CD8-positive, alpha-beta memory T cell (primary cell): ENCODE data around the gene WWTR1. TPM values are rescaled to one million over a fixed set of nuclear protein-coding genes. Genes with fewer than 3 reads are reported as not detected.

ENCODE experiments used
- CTCF ChIA-PET: fragments of 350-600 bp; sonication (Branson Sonifier 250); formaldehyde crosslinking; loops from one replicate; lab custom pipeline; 2021; ENCODE audit warnings: antibody characterized with exemption; lab: Charles Lee
- POLR2A ChIA-PET: fragments of 350-600 bp; sonication (Branson Sonifier 250); formaldehyde crosslinking; loops from one replicate; lab custom pipeline; 2021; ENCODE audit warnings: antibody characterized with exemption; lab: Charles Lee
- DNase-seq, 5 donors: peaks; one replicate each; pipeline versions ENCODE4 v3.0.0 to v3.0.0-alpha.2; 2020 to 2022; ENCODE audit warnings: mixed read lengths in 1 of 5
- H3K27ac ChIP-seq: one replicate; pipeline ENCODE4 v1.7.0; 2013; ENCODE audit warnings: low read depth, mild to moderate bottlenecking, low read length, moderate library complexity
- H3K27me3 ChIP-seq: 2 replicates; pipeline ENCODE4 v1.7.0; 2013; ENCODE audit warnings: low read length, mild to moderate bottlenecking; ENCODE audit not compliant: insufficient read depth, poor library complexity, severe bottlenecking
- H3K36me3 ChIP-seq: 2 replicates; pipeline ENCODE4 v1.7.0; 2013; ENCODE audit warnings: mild to moderate bottlenecking, low read length, moderate library complexity; ENCODE audit not compliant: insufficient read depth
- H3K4me1 ChIP-seq: 2 replicates; pipeline ENCODE4 v1.7.0; 2013; ENCODE audit warnings: mild to moderate bottlenecking, low read length, moderate library complexity; ENCODE audit not compliant: insufficient read depth
- H3K4me3 ChIP-seq: 2 replicates; pipeline ENCODE4 v1.7.0; 2013; ENCODE audit warnings: mild to moderate bottlenecking, low read length
- H3K9me3 ChIP-seq: 2 replicates; pipeline ENCODE4 v1.7.0; 2013; ENCODE audit warnings: mild to moderate bottlenecking, low read length
- H3K27ac Mint-ChIP-seq, 8 donors: one replicate each; pipeline ENCODE4 v1.8.0; 2020 to 2021; ENCODE audit warnings: mixed read lengths in 8 of 8, mild to moderate bottlenecking in 6 of 8, inconsistent platforms in 3 of 8, moderate library complexity in 3 of 8
- H3K27me3 Mint-ChIP-seq, 2 donors: one replicate each; pipeline ENCODE4 v1.8.0; 2020 to 2021; ENCODE audit warnings: mixed read lengths in 2 of 2, mild to moderate bottlenecking in 1 of 2, moderate library complexity in 1 of 2
- H3K36me3 Mint-ChIP-seq, 3 donors: one replicate each; pipeline ENCODE4 v1.8.0; 2020 to 2021; ENCODE audit warnings: mixed read lengths in 3 of 3, inconsistent platforms in 1 of 3, mild to moderate bottlenecking in 1 of 3
- H3K4me1 Mint-ChIP-seq, 3 donors: one replicate each; pipeline ENCODE4 v1.8.0; 2020 to 2021; ENCODE audit warnings: mixed read lengths in 3 of 3, inconsistent platforms in 1 of 3, mild to moderate bottlenecking in 1 of 3
- H3K4me3 Mint-ChIP-seq, 7 donors: one replicate each; pipeline ENCODE4 v1.8.0; 2020 to 2021; ENCODE audit warnings: mixed read lengths in 7 of 7, mild to moderate bottlenecking in 6 of 7, moderate library complexity in 4 of 7, inconsistent platforms in 2 of 7
- H3K9me3 Mint-ChIP-seq, 5 donors: one replicate each; pipeline ENCODE4 v1.8.0; 2020 to 2022; ENCODE audit warnings: mixed read lengths in 5 of 5, mild to moderate bottlenecking in 3 of 5, moderate library complexity in 2 of 5, inconsistent platforms in 1 of 5
- polyA plus RNA-seq: library from polyadenylated mRNA; unstranded; fragments of 300-500 nt; fragmentation: Illumina TruSeq; gene quantifications from one replicate; pipeline ENCODE4 v1.2.3, GENCODE V29; 2021
- total RNA-seq, 2 experiments: library from RNA; stranded (reverse); gene quantifications; one replicate each; pipeline ENCODE4 v1.2.3, GENCODE V29; 2021

The WWTR1 gene
- total and polyA plus RNA-seq, 3 experiments from 2014 or later: 0.60 to 1.9 (median 0.98) TPM

- ChIA-PET CTCF (no interaction called here), POLR2A (no interaction called here)
- H3K27me3 Mint-ChIP-seq: peaks cover 3% of the 10 kb centered on the region in 2 donors
- H3K27ac Mint-ChIP-seq: no peak overlapping the region
- no peak for DNase-seq
- no peaks in the 10 kb centered on the region for H3K36me3 ChIP-seq
- H3K4me1 Mint-ChIP-seq: no peaks in the 10 kb centered on the region
- no peak overlapping the region for H3K4me3 ChIP-seq
- H3K27ac ChIP-seq: no peak overlapping the region
- H3K36me3 Mint-ChIP-seq: no peaks in the 10 kb centered on the region
- H3K9me3 ChIP-seq: no peaks in the 10 kb centered on the region
- H3K4me1 ChIP-seq: no peaks in the 10 kb centered on the region
- no peaks in the 10 kb centered on the region for H3K27me3 ChIP-seq
- H3K4me3 Mint-ChIP-seq: no peak overlapping the region
- H3K9me3 Mint-ChIP-seq: no peaks in the 10 kb centered on the region
Measured at GRCh38 chr3:149564079-149564478, 93.7 kb downstream of the WWTR1 start.

GRCh38 chr3:149563114-149563513 is 94.7 kb downstream of the WWTR1 start:
- Histone ChIP-seq H3K4me1 (no peaks in the 10 kb centered on the region), H3K27me3 (no peaks in the 10 kb centered on the region), H3K27ac (no peak overlapping the region), H3K4me3 (no peak overlapping the region), H3K36me3 (no peaks in the 10 kb centered on the region), H3K9me3 (no peaks in the 10 kb centered on the region)
- no peak overlapping the region for H3K4me3 Mint-ChIP-seq
- H3K36me3 Mint-ChIP-seq: no peaks in the 10 kb centered on the region
- H3K9me3 Mint-ChIP-seq: no peaks in the 10 kb centered on the region
- H3K4me1 Mint-ChIP-seq: no peaks in the 10 kb centered on the region
- H3K27me3 Mint-ChIP-seq: peaks cover 2 to 7% of the 10 kb centered on the region in 2 donors
- CTCF ChIA-PET: interaction anchor here (1.0 kb wide), 1 partner anchor 245 kb away, joined by 3 read pairs; no protein-coding TSS in a partner anchor
- POLR2A ChIA-PET: no interaction called here
- no peak overlapping the region for H3K27ac Mint-ChIP-seq
- no peak for DNase-seq

GRCh38 chr3:149560617-149561016 is 97.2 kb downstream of the WWTR1 start:
- no peak overlapping the region for H3K27ac Mint-ChIP-seq
- Histone ChIP-seq H3K27me3 (no peaks in the 10 kb centered on the region), H3K4me3 (no peak overlapping the region), H3K4me1 (no peaks in the 10 kb centered on the region), H3K36me3 (no peaks in the 10 kb centered on the region), H3K9me3 (no peaks in the 10 kb centered on the region), H3K27ac (no peak overlapping the region)
- H3K36me3 Mint-ChIP-seq: no peaks in the 10 kb centered on the region
- DNase-seq: no peak
- H3K4me3 Mint-ChIP-seq: no peak overlapping the region
- ChIA-PET POLR2A (no interaction called here), CTCF (no interaction called here)
- H3K9me3 Mint-ChIP-seq: no peaks in the 10 kb centered on the region
- peaks cover 0 to 7% of the 10 kb centered on the region in 2 donors for H3K27me3 Mint-ChIP-seq
- no peaks in the 10 kb centered on the region for H3K4me1 Mint-ChIP-seq

GRCh38 chr3:149560001-149560400 is 97.8 kb downstream of the WWTR1 start:
- H3K27me3 ChIP-seq: no peaks in the 10 kb centered on the region
- H3K27me3 Mint-ChIP-seq: peaks cover 0 to 7% of the 10 kb centered on the region in 2 donors
- H3K4me1 ChIP-seq: no peaks in the 10 kb centered on the region
- ChIA-PET POLR2A (no interaction called here), CTCF (no interaction called here)
- H3K27ac ChIP-seq: no peak overlapping the region
- no peaks in the 10 kb centered on the region for H3K36me3 Mint-ChIP-seq
- no peaks in the 10 kb centered on the region for H3K36me3 ChIP-seq
- no peak overlapping the region for H3K27ac Mint-ChIP-seq
- no peak overlapping the region for H3K4me3 ChIP-seq
- no peak for DNase-seq
- H3K9me3 ChIP-seq: no peaks in the 10 kb centered on the region
- H3K4me1 Mint-ChIP-seq: no peaks in the 10 kb centered on the region
- no peaks in the 10 kb centered on the region for H3K9me3 Mint-ChIP-seq
- no peak overlapping the region for H3K4me3 Mint-ChIP-seq

GRCh38 chr3:149559525-149559924 is 98.3 kb downstream of the WWTR1 start:
- no peak overlapping the region for H3K4me3 ChIP-seq
- ChIA-PET CTCF (no interaction called here), POLR2A (no interaction called here)
- Mint-ChIP-seq H3K9me3 (no peaks in the 10 kb centered on the region), H3K4me1 (no peaks in the 10 kb centered on the region), H3K4me3 (no peak overlapping the region), H3K36me3 (no peaks in the 10 kb centered on the region), H3K27ac (no peak overlapping the region), H3K27me3 (peaks cover 0 to 7% of the 10 kb centered on the region in 2 donors)
- no peaks in the 10 kb centered on the region for H3K36me3 ChIP-seq
- DNase-seq: no peak
- H3K27ac ChIP-seq: no peak overlapping the region
- no peaks in the 10 kb centered on the region for H3K27me3 ChIP-seq
- H3K4me1 ChIP-seq: no peaks in the 10 kb centered on the region
- no peaks in the 10 kb centered on the region for H3K9me3 ChIP-seq

GRCh38 chr3:149555927-149556326 is 101.9 kb downstream of the WWTR1 start:
- Histone ChIP-seq H3K27me3 (no peaks in the 10 kb centered on the region), H3K4me1 (no peaks in the 10 kb centered on the region), H3K4me3 (no peak overlapping the region), H3K36me3 (no peaks in the 10 kb centered on the region), H3K27ac (no peak overlapping the region), H3K9me3 (no peaks in the 10 kb centered on the region)
- no peak overlapping the region for H3K27ac Mint-ChIP-seq
- ChIA-PET CTCF (no interaction called here), POLR2A (no interaction called here)
- peaks cover 0 to 4% of the 10 kb centered on the region in 2 donors for H3K27me3 Mint-ChIP-seq
- no peaks in the 10 kb centered on the region for H3K4me1 Mint-ChIP-seq
- peaks cover 0 to 1% (median 0%) of the 10 kb centered on the region in 3 donors for H3K36me3 Mint-ChIP-seq
- H3K9me3 Mint-ChIP-seq: no peaks in the 10 kb centered on the region
- no peak overlapping the region for H3K4me3 Mint-ChIP-seq
- no peak for DNase-seq

- Histone ChIP-seq H3K27me3 (no peaks in the 10 kb centered on the region), H3K36me3 (no peaks in the 10 kb centered on the region), H3K9me3 (no peaks in the 10 kb centered on the region), H3K4me1 (no peaks in the 10 kb centered on the region), H3K27ac (no peak overlapping the region), H3K4me3 (no peak overlapping the region)
- ChIA-PET POLR2A (no interaction called here), CTCF (no interaction called here)
- H3K9me3 Mint-ChIP-seq: no peaks in the 10 kb centered on the region
- H3K36me3 Mint-ChIP-seq: peaks cover 0 to 1% (median 0%) of the 10 kb centered on the region in 3 donors
- H3K27ac Mint-ChIP-seq: no peak overlapping the region
- no peak for DNase-seq
- H3K4me3 Mint-ChIP-seq: no peak overlapping the region
- H3K4me1 Mint-ChIP-seq: no peaks in the 10 kb centered on the region
- H3K27me3 Mint-ChIP-seq: peaks cover 0 to 4% of the 10 kb centered on the region in 2 donors
Measured at GRCh38 chr3:149554826-149555225, 103.0 kb downstream of the WWTR1 start.

GRCh38 chr3:149553781-149554451 is 103.9 kb downstream of the WWTR1 start:
- Histone ChIP-seq H3K9me3 (no peaks in the 10 kb centered on the region), H3K36me3 (no peaks in the 10 kb centered on the region), H3K27ac (no peak overlapping the region), H3K4me3 (no peak overlapping the region), H3K4me1 (no peaks in the 10 kb centered on the region), H3K27me3 (no peaks in the 10 kb centered on the region)
- no peak overlapping the region for H3K4me3 Mint-ChIP-seq
- no peak overlapping the region for H3K27ac Mint-ChIP-seq
- no peaks in the 10 kb centered on the region for H3K9me3 Mint-ChIP-seq
- peaks cover 0 to 4% of the 10 kb centered on the region in 2 donors for H3K27me3 Mint-ChIP-seq
- H3K36me3 Mint-ChIP-seq: peaks cover 0 to 1% (median 0%) of the 10 kb centered on the region in 3 donors
- CTCF ChIA-PET: no interaction called here
- POLR2A ChIA-PET: no interaction called here
- no peak for DNase-seq
- H3K4me1 Mint-ChIP-seq: no peaks in the 10 kb centered on the region
